RWPE2 (cell line): ENCODE data around the gene TRIM71.

Experiments
- ATAC-seq: fragments of 200-7000 bp; cut with Tn5 transposase; 3 replicates; pipeline ENCODE4 v1.9.1; 2021; ENCODE audit warnings: low read depth
- DNase-seq: peaks from one replicate; pipeline ENCODE4 v3.0.0-alpha.2; 2020; ENCODE audit warnings: low spot score
- H3K27ac ChIP-seq: fragments of 450-650 bp; 2 replicates; pipeline ENCODE4 v1.5.1; 2017; ENCODE audit warnings: mild to moderate bottlenecking; ENCODE audit not compliant: poor library complexity, severe bottlenecking
- H3K27me3 ChIP-seq: fragments of 250-450 bp; sonication (Bioruptor Pico); 2 replicates; pipeline ENCODE4 v1.5.1; 2021; ENCODE audit warnings: mild to moderate bottlenecking, moderate library complexity; ENCODE audit not compliant: insufficient read depth, poor library complexity, severe bottlenecking
- H3K36me3 ChIP-seq: fragments of 250-450 bp; sonication (Bioruptor Pico); 2 replicates; pipeline ENCODE4 v1.5.1; 2020; ENCODE audit warnings: low read depth, mild to moderate bottlenecking, moderate library complexity
- H3K4me1 ChIP-seq: fragments of 250-450 bp; sonication (Bioruptor Pico); 2 replicates; pipeline ENCODE4 v1.5.1; 2021; ENCODE audit warnings: mild to moderate bottlenecking, moderate library complexity; ENCODE audit not compliant: insufficient read depth, poor library complexity, severe bottlenecking
- H3K4me3 ChIP-seq: fragments of 250-450 bp; sonication (Bioruptor Pico); 2 replicates; pipeline ENCODE4 v1.5.1; 2021; ENCODE audit warnings: mild to moderate bottlenecking, moderate library complexity; ENCODE audit not compliant: severe bottlenecking
- H3K9me3 ChIP-seq: fragments of 250-450 bp; sonication (Bioruptor Pico); 2 replicates; pipeline ENCODE4 v1.5.1; 2021; ENCODE audit warnings: mild to moderate bottlenecking, moderate library complexity; ENCODE audit not compliant: severe bottlenecking
- CTCF ChIP-seq: fragments of 450-650 bp; IDR thresholded peaks from one replicate; pipeline ENCODE4 v1.5.1; 2017; ENCODE audit warnings: mild to moderate bottlenecking, moderate library complexity; ENCODE audit not compliant: poor library complexity, severe bottlenecking

TRIM71 gene

GRCh38 chr3:32892625-32893598, 75.1 kb downstream of the TRIM71 start:
- Histone ChIP-seq H3K27me3 (peaks cover 5% of the 10 kb centered on the region), H3K4me1 (no peaks in the 10 kb centered on the region), H3K9me3 (no peaks in the 10 kb centered on the region), H3K27ac (no peak overlapping the region), H3K4me3 (no peak overlapping the region), H3K36me3 (no peaks in the 10 kb centered on the region)
- DNase-seq (no peak), ATAC-seq (no peak)
- no peak for TF ChIP-seq CTCF

- ATAC-seq (no peak), DNase-seq (no peak)
- Histone ChIP-seq H3K4me3 (no peak overlapping the region), H3K4me1 (no peaks in the 10 kb centered on the region), H3K9me3 (no peaks in the 10 kb centered on the region), H3K27ac (no peak overlapping the region), H3K36me3 (no peaks in the 10 kb centered on the region), H3K27me3 (peaks cover 5% of the 10 kb centered on the region)
- TF ChIP-seq CTCF: no peak
Observed at GRCh38 chr3:32894977-32895376, 77.2 kb downstream of the TRIM71 start.

- no peak for ATAC-seq
- no peak for DNase-seq
- H3K4me1 ChIP-seq: no peaks in the 10 kb centered on the region
- H3K27me3 ChIP-seq: peaks cover 5% of the 10 kb centered on the region
- no peaks in the 10 kb centered on the region for H3K9me3 ChIP-seq
- H3K27ac ChIP-seq: no peak overlapping the region
- TF ChIP-seq CTCF: no peak
- no peak overlapping the region for H3K4me3 ChIP-seq
- no peaks in the 10 kb centered on the region for H3K36me3 ChIP-seq
Observed at GRCh38 chr3:32895701-32896100, 77.9 kb downstream of the TRIM71 start.

- no peaks in the 10 kb centered on the region for H3K4me1 ChIP-seq
- peaks cover 5% of the 10 kb centered on the region for H3K27me3 ChIP-seq
- no peaks in the 10 kb centered on the region for H3K36me3 ChIP-seq
- H3K27ac ChIP-seq: no peak overlapping the region
- H3K9me3 ChIP-seq: no peaks in the 10 kb centered on the region
- ATAC-seq (no peak), DNase-seq (no peak)
- TF ChIP-seq CTCF: no peak
- H3K4me3 ChIP-seq: no peak overlapping the region
Observed at GRCh38 chr3:32896143-32896542, 78.3 kb downstream of the TRIM71 start.
